ENCODE data around the gene TCEAL9. TPM values are rescaled to one million over a fixed set of nuclear protein-coding genes. Genes with fewer than 3 reads are reported as not detected.
A peak's percentile ranks its signal among the peaks of the same experiment; 100 is the strongest.
"Not testable (repeated sequence)": the region's sequence is repeated elsewhere in the genome, so short reads cannot be mapped to it uniquely, and the experiment has no call there.

Gene TCEAL9
- total RNA-seq, 2 donors from 2014 or later: 49.8 to 88.2 TPM

DNA sequence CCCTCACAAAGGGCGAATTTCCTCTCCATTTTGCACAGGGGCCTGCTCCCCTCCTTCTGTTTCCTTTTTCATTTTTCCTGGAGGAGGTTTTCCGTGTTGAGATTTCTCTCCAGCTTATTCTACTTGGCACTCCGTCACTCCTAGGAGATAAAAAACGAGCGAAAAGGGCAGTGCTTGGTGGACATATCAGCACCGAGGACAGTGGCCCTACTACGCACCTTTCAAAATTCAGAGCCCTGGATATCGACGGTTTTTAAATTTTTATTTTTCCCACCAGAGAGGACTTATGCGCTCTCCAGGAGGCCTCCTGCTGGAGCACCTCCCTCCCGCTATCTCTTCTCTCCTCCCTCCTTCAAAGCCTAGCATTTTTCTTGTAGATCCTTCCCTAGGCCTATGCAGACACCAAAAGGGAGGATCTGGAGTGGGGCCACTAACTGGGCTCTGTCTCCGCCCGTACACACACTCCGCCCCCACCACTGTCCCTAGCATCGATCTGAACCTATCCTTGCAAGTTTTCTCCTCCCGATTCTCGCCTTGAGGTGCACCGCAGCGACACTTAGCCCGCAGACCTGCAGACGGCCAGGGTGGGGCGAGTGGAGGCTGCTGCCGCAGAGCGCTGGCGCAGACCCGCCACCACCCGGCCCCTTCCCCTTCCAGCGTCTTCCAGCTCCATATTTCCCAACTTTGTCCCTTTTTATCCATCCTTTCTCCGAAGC is 8.5 kb upstream of the TCEAL9 start:
- Histone ChIP-seq H3K27ac (no peak overlapping the region), H3K9me3 (no peaks in the 10 kb centered on the region), H3K27me3 (replicated peaks; ENCODE audit: insufficient read depth) (no peaks in the 10 kb centered on the region), H3K36me3 (no peaks in the 10 kb centered on the region), H3K4me3 (no peak overlapping the region), H3K4me1 (replicated peaks) (no peaks in the 10 kb centered on the region)
- no peak for DNase-seq (ENCODE audit: low spot score)
- 66% methylated on average over 28 of the region's 29 CpGs for WGBS
- TF ChIP-seq POLR2AphosphoS5 (IDR thresholded peaks at IDR 0.05) (no peak), POLR2A (IDR thresholded peaks at IDR 0.05) (no peak)
- TF ChIP-seq, protein P1, sequence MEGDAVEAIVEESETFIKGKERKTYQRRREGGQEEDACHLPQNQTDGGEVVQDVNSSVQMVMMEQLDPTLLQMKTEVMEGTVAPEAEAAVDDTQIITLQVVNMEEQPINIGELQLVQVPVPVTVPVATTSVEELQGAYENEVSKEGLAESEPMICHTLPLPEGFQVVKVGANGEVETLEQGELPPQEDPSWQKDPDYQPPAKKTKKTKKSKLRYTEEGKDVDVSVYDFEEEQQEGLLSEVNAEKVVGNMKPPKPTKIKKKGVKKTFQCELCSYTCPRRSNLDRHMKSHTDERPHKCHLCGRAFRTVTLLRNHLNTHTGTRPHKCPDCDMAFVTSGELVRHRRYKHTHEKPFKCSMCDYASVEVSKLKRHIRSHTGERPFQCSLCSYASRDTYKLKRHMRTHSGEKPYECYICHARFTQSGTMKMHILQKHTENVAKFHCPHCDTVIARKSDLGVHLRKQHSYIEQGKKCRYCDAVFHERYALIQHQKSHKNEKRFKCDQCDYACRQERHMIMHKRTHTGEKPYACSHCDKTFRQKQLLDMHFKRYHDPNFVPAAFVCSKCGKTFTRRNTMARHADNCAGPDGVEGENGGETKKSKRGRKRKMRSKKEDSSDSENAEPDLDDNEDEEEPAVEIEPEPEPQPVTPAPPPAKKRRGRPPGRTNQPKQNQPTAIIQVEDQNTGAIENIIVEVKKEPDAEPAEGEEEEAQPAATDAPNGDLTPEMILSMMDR (IDR thresholded peaks at IDR 0.05): no peak
- intact Hi-C loops (cut with DNase I): no loop called here

- H3K4me3 ChIP-seq: peak overlapping the region; percentile 51 to 54
- no peaks in the 10 kb centered on the region for H3K36me3 ChIP-seq
- H3K27ac ChIP-seq: peak overlapping the region; percentile 92
- H3K9me3 ChIP-seq: no peaks in the 10 kb centered on the region
- DNase-seq (ENCODE audit: low spot score): peak; percentile 20
- TF ChIP-seq POLR2AphosphoS5 (IDR thresholded peaks at IDR 0.05) (no peak), POLR2A (IDR thresholded peaks at IDR 0.05) (no peak)
- TF ChIP-seq, protein P1 (IDR thresholded peaks at IDR 0.05): no peak
- no peaks in the 10 kb centered on the region for H3K4me1 ChIP-seq (replicated peaks)
- intact Hi-C loops (cut with DNase I): no loop called here
- under 1% methylated on average over 13 of the region's 13 CpGs for WGBS
- H3K27me3 ChIP-seq (replicated peaks; ENCODE audit: insufficient read depth): no peaks in the 10 kb centered on the region
Measured at GRCh38 chrX:103356858-103357257, 552 bp downstream of the TCEAL9 start.

DNA sequence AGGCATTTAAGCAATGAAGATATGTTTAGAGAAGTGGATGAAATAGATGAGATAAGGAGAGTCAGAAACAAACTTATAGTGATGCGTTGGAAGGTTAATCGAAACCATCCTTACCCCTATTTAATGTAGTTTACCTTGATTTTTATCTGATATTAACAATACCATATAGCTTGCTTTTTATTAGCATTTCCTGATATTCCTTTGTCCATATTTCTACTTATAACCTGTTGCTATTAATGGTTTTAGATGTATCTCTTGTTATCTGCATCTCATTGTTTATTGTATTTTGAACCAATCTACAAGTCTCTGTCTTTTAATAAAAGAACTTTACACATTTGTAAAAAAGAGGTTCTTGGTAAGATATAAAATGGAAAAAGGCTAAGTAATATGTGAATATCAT is 1.6 kb downstream of the TCEAL9 start:
- no peak for DNase-seq (ENCODE audit: low spot score)
- H3K27me3 ChIP-seq (replicated peaks; ENCODE audit: insufficient read depth): no peaks in the 10 kb centered on the region
- H3K36me3 ChIP-seq: no peaks in the 10 kb centered on the region
- intact Hi-C loops (cut with DNase I): no loop called here
- TF ChIP-seq, protein P1 (IDR thresholded peaks at IDR 0.05): no peak
- no peak for TF ChIP-seq POLR2AphosphoS5 (IDR thresholded peaks at IDR 0.05)
- no peak for TF ChIP-seq POLR2A (IDR thresholded peaks at IDR 0.05)
- WGBS: 54% methylated on average over 2 of the region's 2 CpGs
- no peak overlapping the region for H3K4me3 ChIP-seq
- H3K9me3 ChIP-seq: no peaks in the 10 kb centered on the region
- H3K27ac ChIP-seq: peak overlapping the region in 1 of 2 donors; percentile 92
- no peaks in the 10 kb centered on the region for H3K4me1 ChIP-seq (replicated peaks)

GRCh38 chrX:103359605-103360004 is 3.3 kb downstream of the TCEAL9 start:
- H3K9me3 ChIP-seq; intact Hi-C loops (cut with DNase I); H3K27ac ChIP-seq; DNase-seq (ENCODE audit: low spot score); H3K4me3 ChIP-seq; H3K27me3 ChIP-seq (replicated peaks; ENCODE audit: insufficient read depth); H3K4me1 ChIP-seq (replicated peaks); H3K36me3 ChIP-seq: not testable (repeated sequence)
- 81% methylated on average over 3 of the region's 3 CpGs for WGBS

DNA sequence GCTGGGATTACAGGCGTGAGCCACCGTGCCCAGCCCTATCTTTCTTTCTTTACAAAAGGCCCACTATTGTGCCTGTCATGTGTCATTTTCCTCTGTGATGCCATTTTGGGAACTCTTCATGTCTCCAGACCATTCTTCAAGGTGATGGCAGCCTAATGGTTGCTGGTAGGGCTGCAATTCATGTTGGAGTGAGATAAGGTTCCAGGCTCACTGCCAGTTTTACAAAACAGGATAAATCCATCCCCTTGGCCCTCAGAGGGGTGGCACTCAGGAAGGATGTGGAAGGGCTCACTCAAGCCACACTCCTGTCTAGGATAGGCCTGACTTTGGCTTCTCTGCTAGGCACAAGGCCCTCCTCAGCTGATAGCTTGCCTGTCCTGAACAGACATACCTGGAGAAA is 3.8 kb downstream of the TCEAL9 start:
- H3K27ac ChIP-seq: no peak overlapping the region
- intact Hi-C loops (cut with DNase I): no loop called here
- H3K36me3 ChIP-seq: no peaks in the 10 kb centered on the region
- no peaks in the 10 kb centered on the region for H3K9me3 ChIP-seq
- 63% methylated on average over 2 of the region's 2 CpGs for WGBS
- no peak overlapping the region for H3K4me3 ChIP-seq
- DNase-seq (ENCODE audit: low spot score): no peak
- no peaks in the 10 kb centered on the region for H3K4me1 ChIP-seq (replicated peaks)
- no peak for TF ChIP-seq POLR2A (IDR thresholded peaks at IDR 0.05)
- TF ChIP-seq POLR2AphosphoS5 (IDR thresholded peaks at IDR 0.05): no peak
- TF ChIP-seq, protein P1 (IDR thresholded peaks at IDR 0.05): no peak
- H3K27me3 ChIP-seq (replicated peaks; ENCODE audit: insufficient read depth): no peaks in the 10 kb centered on the region

Data from prostate gland (tissue), 2 donors.